Measurements from ENCODE around the gene BCAS3.
"Not testable (repeated sequence)": the region's sequence is repeated elsewhere in the genome, so short reads cannot be mapped to it uniquely, and the experiment has no call there.

Gene BCAS3

GRCh38 chr17:60970741-60971140 is 293.1 kb downstream of the BCAS3 start:
- Histone ChIP-seq H3K4me3 (ENCODE audit: insufficient read depth in 1 of 2, low read depth in 1 of 2, low read length in 2 of 2) (no peak overlapping the region), H4K91ac (ENCODE audit: low read length) (no peak overlapping the region), H2BK120ac (ENCODE audit: low read depth, low read length) (no peak overlapping the region), H2BK15ac (ENCODE audit: low read depth, poor library complexity, severe bottlenecking) (no peak overlapping the region), H3K23ac (ENCODE audit: low read length in 2 of 2) (no peak overlapping the region), H2BK12ac (ENCODE audit: low read length in 2 of 2) (no peak overlapping the region), H4K8ac (ENCODE audit: low read length) (no peak overlapping the region), H3K4me1 (ENCODE audit: control insufficient read depth, insufficient read depth, low read depth, low read length) (no peaks in the 10 kb centered on the region), H3K9me3 (ENCODE audit: control insufficient read depth, low read length) (peaks cover 30% of the 10 kb centered on the region), H3K27me3 (ENCODE audit: control insufficient read depth in 1 of 2, insufficient read depth in 1 of 2, low read length in 2 of 2) (no peaks in the 10 kb centered on the region), H3K79me1 (replicated peaks; ENCODE audit: low read length, poor library complexity, severe bottlenecking) (peaks cover 4% of the 10 kb centered on the region), H3K14ac (ENCODE audit: low read length in 2 of 2) (no peak overlapping the region), H3K36me3 (ENCODE audit: control insufficient read depth in 1 of 2, insufficient read depth in 2 of 2, low read depth in 1 of 2, low read length in 2 of 2) (no peaks in the 10 kb centered on the region), H3K18ac (ENCODE audit: low read depth in 1 of 2, low read length in 2 of 2) (no peak overlapping the region), H3K9ac (ENCODE audit: low read length) (no peak overlapping the region), H2BK5ac (ENCODE audit: low read depth, low read length, poor library complexity, severe bottlenecking) (no peak overlapping the region), H2AFZ (ENCODE audit: low read depth, low read length) (no peak overlapping the region), H3K27ac (ENCODE audit: low read length, poor library complexity, severe bottlenecking) (no peak overlapping the region), H3K4me2 (ENCODE audit: low read length, poor library complexity, severe bottlenecking) (no peak overlapping the region), H2AK5ac (ENCODE audit: low read length, severe bottlenecking) (no peak overlapping the region), H3K4ac (ENCODE audit: low read depth in 1 of 2, low read length in 2 of 2) (no peak overlapping the region)
- no peak for DNase-seq

DNA sequence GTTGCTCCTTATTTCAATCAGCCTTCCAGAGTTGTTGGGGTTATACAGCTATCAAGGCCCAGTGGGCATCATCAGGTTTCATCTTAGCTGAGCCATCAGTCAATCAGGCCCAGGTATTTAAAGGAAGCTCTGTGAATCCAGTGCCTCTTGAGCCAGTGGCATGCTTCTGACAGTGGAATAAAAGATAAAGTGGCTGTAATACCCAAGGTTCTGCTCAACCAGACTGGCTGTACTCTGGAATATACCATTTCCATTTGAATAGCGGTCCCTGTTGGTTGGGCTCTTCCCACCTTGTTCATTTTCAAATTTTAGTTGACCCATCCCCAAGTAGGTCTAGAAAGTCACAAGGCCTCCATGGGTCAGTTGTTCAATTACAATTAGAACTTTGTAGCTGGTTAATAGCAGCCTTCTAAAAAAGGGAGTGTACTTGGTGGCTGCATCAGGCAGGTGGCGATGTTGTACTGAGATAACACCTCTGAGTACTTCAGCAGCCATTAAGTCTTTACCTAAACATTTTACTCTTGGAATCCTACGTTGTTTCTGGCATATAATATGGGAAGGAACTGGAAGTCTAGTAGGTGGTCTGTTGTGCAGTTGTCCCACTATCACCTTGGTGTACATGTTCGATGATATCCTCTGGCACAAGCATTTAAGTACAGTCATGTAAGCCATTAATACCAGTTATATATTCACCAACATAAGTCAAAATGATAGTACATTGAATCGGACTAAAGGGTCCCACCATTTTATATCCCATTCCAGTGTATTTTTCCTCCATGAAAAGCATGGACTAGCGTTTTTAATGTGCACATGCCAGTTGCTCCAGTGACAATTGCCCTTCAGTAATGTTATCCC is 294.1 kb downstream of the BCAS3 start:
- Histone ChIP-seq H3K79me1 (replicated peaks; ENCODE audit: low read length, poor library complexity, severe bottlenecking) (peaks cover 4% of the 10 kb centered on the region), H3K4me2 (ENCODE audit: low read length, poor library complexity, severe bottlenecking) (no peak overlapping the region), H3K9ac (ENCODE audit: low read length) (no peak overlapping the region), H3K18ac (ENCODE audit: low read depth in 1 of 2, low read length in 2 of 2) (peak overlapping the region in 1 of 2 experiments; percentile 82), H4K91ac (ENCODE audit: low read length) (no peak overlapping the region), H3K9me3 (ENCODE audit: control insufficient read depth, low read length) (peaks cover 30% of the 10 kb centered on the region), H3K4me1 (ENCODE audit: control insufficient read depth, insufficient read depth, low read depth, low read length) (no peaks in the 10 kb centered on the region), H3K14ac (ENCODE audit: low read length in 2 of 2) (no peak overlapping the region), H3K23ac (ENCODE audit: low read length in 2 of 2) (no peak overlapping the region), H2AFZ (ENCODE audit: low read depth, low read length) (peak overlapping the region; percentile 19), H2BK12ac (ENCODE audit: low read length in 2 of 2) (no peak overlapping the region), H3K27ac (ENCODE audit: low read length, poor library complexity, severe bottlenecking) (no peak overlapping the region), H2AK5ac (ENCODE audit: low read length, severe bottlenecking) (no peak overlapping the region), H3K4me3 (ENCODE audit: insufficient read depth in 1 of 2, low read depth in 1 of 2, low read length in 2 of 2) (no peak overlapping the region), H2BK5ac (ENCODE audit: low read depth, low read length, poor library complexity, severe bottlenecking) (no peak overlapping the region), H3K36me3 (ENCODE audit: control insufficient read depth in 1 of 2, insufficient read depth in 2 of 2, low read depth in 1 of 2, low read length in 2 of 2) (no peaks in the 10 kb centered on the region), H4K8ac (ENCODE audit: low read length) (no peak overlapping the region), H2BK120ac (ENCODE audit: low read depth, low read length) (peak overlapping the region; percentile 3), H2BK15ac (ENCODE audit: low read depth, poor library complexity, severe bottlenecking) (no peak overlapping the region), H3K4ac (ENCODE audit: low read depth in 1 of 2, low read length in 2 of 2) (no peak overlapping the region), H3K27me3 (ENCODE audit: control insufficient read depth in 1 of 2, insufficient read depth in 1 of 2, low read length in 2 of 2) (no peaks in the 10 kb centered on the region)
- WGBS: 50% methylated on average over 5 of the region's 6 CpGs
- peak; percentile 75 for DNase-seq

DNA sequence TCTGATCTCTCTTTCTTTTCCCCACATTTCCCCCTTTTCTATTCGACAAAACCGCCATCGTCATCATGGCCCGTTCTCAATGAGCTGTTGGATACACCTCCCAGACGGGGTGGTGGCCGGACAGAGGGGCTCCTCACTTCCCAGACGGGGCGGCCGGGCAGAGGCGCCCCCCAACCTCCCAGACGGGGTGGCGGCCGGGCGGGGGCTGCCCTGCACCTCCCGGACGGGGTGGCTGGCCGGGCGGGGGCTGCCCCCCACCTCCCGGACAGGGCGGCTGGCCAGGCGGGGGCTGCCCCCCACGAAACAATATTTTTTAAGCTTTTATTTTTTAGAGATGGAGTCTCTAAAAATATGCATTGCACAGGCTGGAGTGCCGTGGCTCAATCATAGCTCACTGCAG is 299.2 kb downstream of the BCAS3 start:
- H3K27me3 ChIP-seq (ENCODE audit: control insufficient read depth in 1 of 2, insufficient read depth in 1 of 2, low read length in 2 of 2); H3K4me2 ChIP-seq (ENCODE audit: low read length, poor library complexity, severe bottlenecking); H3K4me1 ChIP-seq (ENCODE audit: control insufficient read depth, insufficient read depth, low read depth, low read length); H2BK120ac ChIP-seq (ENCODE audit: low read depth, low read length); H4K91ac ChIP-seq (ENCODE audit: low read length); H3K4me3 ChIP-seq (ENCODE audit: insufficient read depth in 1 of 2, low read depth in 1 of 2, low read length in 2 of 2); H3K14ac ChIP-seq (ENCODE audit: low read length in 2 of 2); H2AFZ ChIP-seq (ENCODE audit: low read depth, low read length); H3K23ac ChIP-seq (ENCODE audit: low read length in 2 of 2); H3K18ac ChIP-seq (ENCODE audit: low read depth in 1 of 2, low read length in 2 of 2); H3K36me3 ChIP-seq (ENCODE audit: control insufficient read depth in 1 of 2, insufficient read depth in 2 of 2, low read depth in 1 of 2, low read length in 2 of 2); H3K79me1 ChIP-seq (replicated peaks; ENCODE audit: low read length, poor library complexity, severe bottlenecking); H2BK5ac ChIP-seq (ENCODE audit: low read depth, low read length, poor library complexity, severe bottlenecking); H2AK5ac ChIP-seq (ENCODE audit: low read length, severe bottlenecking); H3K9ac ChIP-seq (ENCODE audit: low read length); H2BK15ac ChIP-seq (ENCODE audit: low read depth, poor library complexity, severe bottlenecking); H4K8ac ChIP-seq (ENCODE audit: low read length); H3K9me3 ChIP-seq (ENCODE audit: control insufficient read depth, low read length); H3K4ac ChIP-seq (ENCODE audit: low read depth in 1 of 2, low read length in 2 of 2); H3K27ac ChIP-seq (ENCODE audit: low read length, poor library complexity, severe bottlenecking); DNase-seq; H2BK12ac ChIP-seq (ENCODE audit: low read length in 2 of 2): not testable (repeated sequence)
- WGBS: 95% methylated on average over 19 of the region's 23 CpGs

DNA sequence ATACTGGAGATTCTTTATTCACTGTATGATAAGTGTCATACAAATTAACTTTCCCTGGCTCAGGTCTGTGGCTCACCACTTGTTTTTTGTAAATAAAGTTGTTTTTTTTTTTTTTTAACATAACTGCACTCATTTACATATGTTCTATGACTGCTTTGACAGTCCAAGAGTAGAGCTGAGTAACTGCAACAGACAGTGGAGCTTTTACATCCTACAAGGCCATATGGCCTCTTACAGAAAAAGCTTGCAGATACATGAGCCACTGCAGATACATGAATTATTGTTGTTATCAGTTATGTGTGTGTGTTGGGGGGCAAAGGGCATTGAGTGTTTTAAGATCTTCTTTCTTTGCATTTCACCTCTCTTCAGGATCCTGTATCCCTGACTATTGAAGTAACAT is 311.7 kb downstream of the BCAS3 start:
- no peak for DNase-seq
- no peak overlapping the region for H2BK15ac ChIP-seq (ENCODE audit: low read depth, poor library complexity, severe bottlenecking)
- no peak overlapping the region for H2AFZ ChIP-seq (ENCODE audit: low read depth, low read length)
- no peak overlapping the region for H3K23ac ChIP-seq (ENCODE audit: low read length in 2 of 2)
- no peaks in the 10 kb centered on the region for H3K79me1 ChIP-seq (replicated peaks; ENCODE audit: low read length, poor library complexity, severe bottlenecking)
- H2BK5ac ChIP-seq (ENCODE audit: low read depth, low read length, poor library complexity, severe bottlenecking): no peak overlapping the region
- no peak overlapping the region for H4K8ac ChIP-seq (ENCODE audit: low read length)
- no peak overlapping the region for H3K4me3 ChIP-seq (ENCODE audit: insufficient read depth in 1 of 2, low read depth in 1 of 2, low read length in 2 of 2)
- H2BK12ac ChIP-seq (ENCODE audit: low read length in 2 of 2): no peak overlapping the region
- H3K9me3 ChIP-seq (ENCODE audit: control insufficient read depth, low read length): no peaks in the 10 kb centered on the region
- no peak overlapping the region for H3K9ac ChIP-seq (ENCODE audit: low read length)
- H2BK120ac ChIP-seq (ENCODE audit: low read depth, low read length): no peak overlapping the region
- H3K4me2 ChIP-seq (ENCODE audit: low read length, poor library complexity, severe bottlenecking): no peak overlapping the region
- H3K14ac ChIP-seq (ENCODE audit: low read length in 2 of 2): no peak overlapping the region
- no peak overlapping the region for H3K18ac ChIP-seq (ENCODE audit: low read depth in 1 of 2, low read length in 2 of 2)
- H4K91ac ChIP-seq (ENCODE audit: low read length): no peak overlapping the region
- no peaks in the 10 kb centered on the region for H3K27me3 ChIP-seq (ENCODE audit: control insufficient read depth in 1 of 2, insufficient read depth in 1 of 2, low read length in 2 of 2)
- no peak overlapping the region for H3K27ac ChIP-seq (ENCODE audit: low read length, poor library complexity, severe bottlenecking)
- H3K4ac ChIP-seq (ENCODE audit: low read depth in 1 of 2, low read length in 2 of 2): no peak overlapping the region
- H3K4me1 ChIP-seq (ENCODE audit: control insufficient read depth, insufficient read depth, low read depth, low read length): no peaks in the 10 kb centered on the region
- no peaks in the 10 kb centered on the region for H3K36me3 ChIP-seq (ENCODE audit: control insufficient read depth in 1 of 2, insufficient read depth in 2 of 2, low read depth in 1 of 2, low read length in 2 of 2)
- H2AK5ac ChIP-seq (ENCODE audit: low read length, severe bottlenecking): no peak overlapping the region

Data from mesenchymal stem cell (in vitro differentiated cells and primary cell).